ENCODE results near the gene CLCN6.

DNA sequence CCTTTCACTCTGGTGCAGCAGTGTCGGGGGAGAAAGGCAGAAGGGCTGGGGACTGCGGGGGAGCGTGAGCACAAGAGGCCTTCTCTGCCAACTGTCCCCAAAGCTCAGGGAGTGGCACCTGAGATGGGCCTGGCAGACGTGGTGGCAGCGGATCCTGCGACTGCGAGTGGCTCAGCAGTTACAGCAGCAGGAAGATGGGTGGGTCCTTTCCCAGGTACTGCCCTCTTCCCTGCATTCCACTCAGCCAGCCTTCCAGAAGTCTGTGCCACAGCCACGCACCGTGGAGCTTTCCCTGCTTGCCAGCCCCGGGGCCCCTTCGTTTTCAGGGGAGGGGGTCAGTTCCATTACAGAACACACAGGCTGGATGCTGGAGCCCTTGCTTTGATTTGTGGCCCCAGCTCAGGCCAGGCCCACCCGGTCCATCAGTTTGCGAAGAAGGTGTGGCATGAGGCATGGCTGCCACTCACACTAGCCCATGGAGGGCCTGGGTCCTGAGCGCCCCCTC, 17.4 kb upstream of the CLCN6 start:
- no peak for TF ChIP-seq TAF1 (CRISPR knock-in tag; IDR thresholded peaks at IDR 0.05)
- no peak for TF ChIP-seq POLR2A (IDR thresholded peaks at IDR 0.05; ENCODE audit: insufficient read depth in 1 of 2, low read depth in 2 of 2, low read length in 2 of 2)
- TF ChIP-seq, protein P1, sequence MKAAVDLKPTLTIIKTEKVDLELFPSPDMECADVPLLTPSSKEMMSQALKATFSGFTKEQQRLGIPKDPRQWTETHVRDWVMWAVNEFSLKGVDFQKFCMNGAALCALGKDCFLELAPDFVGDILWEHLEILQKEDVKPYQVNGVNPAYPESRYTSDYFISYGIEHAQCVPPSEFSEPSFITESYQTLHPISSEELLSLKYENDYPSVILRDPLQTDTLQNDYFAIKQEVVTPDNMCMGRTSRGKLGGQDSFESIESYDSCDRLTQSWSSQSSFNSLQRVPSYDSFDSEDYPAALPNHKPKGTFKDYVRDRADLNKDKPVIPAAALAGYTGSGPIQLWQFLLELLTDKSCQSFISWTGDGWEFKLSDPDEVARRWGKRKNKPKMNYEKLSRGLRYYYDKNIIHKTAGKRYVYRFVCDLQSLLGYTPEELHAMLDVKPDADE (CRISPR knock-in tag; IDR thresholded peaks at IDR 0.05): no peak

All from HepG2 (cell line).